ENCODE measurements around the gene CAMKK2.
"Not testable (repeated sequence)": the region's sequence is repeated elsewhere in the genome, so short reads cannot be mapped to it uniquely, and the experiment has no call there.

Gene CAMKK2

GRCh38 chr12:121209221-121209620, 87.3 kb downstream of the CAMKK2 start:
- H3K9me3 ChIP-seq (ENCODE audit: severe bottlenecking), result no peaks in the 10 kb centered on the region
- H3K27me3 ChIP-seq (ENCODE audit: insufficient read depth, poor library complexity, severe bottlenecking), result no peaks in the 10 kb centered on the region
- no peak overlapping the region for H3K4me3 ChIP-seq (ENCODE audit: severe bottlenecking)
- no peak for TF ChIP-seq CTCF (IDR thresholded peaks at IDR 0.05; ENCODE audit: poor library complexity, severe bottlenecking)
- no peak overlapping the region for H3K27ac ChIP-seq (ENCODE audit: poor library complexity, severe bottlenecking)
- H3K4me1 ChIP-seq (ENCODE audit: insufficient read depth, poor library complexity, severe bottlenecking), result peaks cover under 1% of the 10 kb centered on the region
- DNase-seq (ENCODE audit: low spot score), result no peak
- H3K36me3 ChIP-seq (ENCODE audit: low read depth), result no peaks in the 10 kb centered on the region
- ATAC-seq (ENCODE audit: low read depth), result no peak

GRCh38 chr12:121208571-121208970, 87.9 kb downstream of the CAMKK2 start:
- ATAC-seq (ENCODE audit: low read depth); H3K27ac ChIP-seq (ENCODE audit: poor library complexity, severe bottlenecking); H3K4me3 ChIP-seq (ENCODE audit: severe bottlenecking); H3K4me1 ChIP-seq (ENCODE audit: insufficient read depth, poor library complexity, severe bottlenecking); H3K36me3 ChIP-seq (ENCODE audit: low read depth); DNase-seq (ENCODE audit: low spot score); H3K9me3 ChIP-seq (ENCODE audit: severe bottlenecking); H3K27me3 ChIP-seq (ENCODE audit: insufficient read depth, poor library complexity, severe bottlenecking): not testable (repeated sequence)

- H3K27ac ChIP-seq (ENCODE audit: poor library complexity, severe bottlenecking), result no peak overlapping the region
- H3K4me3 ChIP-seq (ENCODE audit: severe bottlenecking), result no peak overlapping the region
- ATAC-seq (ENCODE audit: low read depth), result no peak
- H3K9me3 ChIP-seq (ENCODE audit: severe bottlenecking), result no peaks in the 10 kb centered on the region
- no peaks in the 10 kb centered on the region for H3K27me3 ChIP-seq (ENCODE audit: insufficient read depth, poor library complexity, severe bottlenecking)
- TF ChIP-seq CTCF (IDR thresholded peaks at IDR 0.05; ENCODE audit: poor library complexity, severe bottlenecking), result no peak
- H3K36me3 ChIP-seq (ENCODE audit: low read depth), result no peaks in the 10 kb centered on the region
- DNase-seq (ENCODE audit: low spot score), result no peak
- H3K4me1 ChIP-seq (ENCODE audit: insufficient read depth, poor library complexity, severe bottlenecking), result no peaks in the 10 kb centered on the region
Measured at GRCh38 chr12:121205491-121205890, 91.0 kb downstream of the CAMKK2 start.

GRCh38 chr12:121203482-121203881, 93.0 kb downstream of the CAMKK2 start:
- no peak for TF ChIP-seq CTCF (IDR thresholded peaks at IDR 0.05; ENCODE audit: poor library complexity, severe bottlenecking)
- H3K4me3 ChIP-seq (ENCODE audit: severe bottlenecking), result no peak overlapping the region
- ATAC-seq (ENCODE audit: low read depth), result no peak

GRCh38 chr12:121202407-121203355, 93.8 kb downstream of the CAMKK2 start:
- no peaks in the 10 kb centered on the region for H3K9me3 ChIP-seq (ENCODE audit: severe bottlenecking)
- no peaks in the 10 kb centered on the region for H3K27me3 ChIP-seq (ENCODE audit: insufficient read depth, poor library complexity, severe bottlenecking)
- no peak for TF ChIP-seq CTCF (IDR thresholded peaks at IDR 0.05; ENCODE audit: poor library complexity, severe bottlenecking)
- ATAC-seq (ENCODE audit: low read depth), result no peak
- H3K4me3 ChIP-seq (ENCODE audit: severe bottlenecking), result no peak overlapping the region
- no peaks in the 10 kb centered on the region for H3K36me3 ChIP-seq (ENCODE audit: low read depth)
- H3K4me1 ChIP-seq (ENCODE audit: insufficient read depth, poor library complexity, severe bottlenecking), result no peaks in the 10 kb centered on the region
- DNase-seq (ENCODE audit: low spot score), result no peak
- no peak overlapping the region for H3K27ac ChIP-seq (ENCODE audit: poor library complexity, severe bottlenecking)

More at GRCh38 chr12:121203482-121203881, 93.0 kb downstream of the CAMKK2 start:
- Histone ChIP-seq H3K36me3 (ENCODE audit: low read depth) (no peaks in the 10 kb centered on the region), H3K27me3 (ENCODE audit: insufficient read depth, poor library complexity, severe bottlenecking) (no peaks in the 10 kb centered on the region), H3K9me3 (ENCODE audit: severe bottlenecking) (no peaks in the 10 kb centered on the region), H3K27ac (ENCODE audit: poor library complexity, severe bottlenecking) (no peak overlapping the region), H3K4me1 (ENCODE audit: insufficient read depth, poor library complexity, severe bottlenecking) (no peaks in the 10 kb centered on the region)
- DNase-seq (ENCODE audit: low spot score), result no peak

GRCh38 chr12:121201140-121201539, 95.4 kb downstream of the CAMKK2 start:
- ATAC-seq (ENCODE audit: low read depth), result not testable (repeated sequence)

More at GRCh38 chr12:121201140-121201539, 95.4 kb downstream of the CAMKK2 start:
- H3K27ac ChIP-seq (ENCODE audit: poor library complexity, severe bottlenecking); H3K9me3 ChIP-seq (ENCODE audit: severe bottlenecking); H3K4me3 ChIP-seq (ENCODE audit: severe bottlenecking); H3K27me3 ChIP-seq (ENCODE audit: insufficient read depth, poor library complexity, severe bottlenecking); H3K4me1 ChIP-seq (ENCODE audit: insufficient read depth, poor library complexity, severe bottlenecking); DNase-seq (ENCODE audit: low spot score); H3K36me3 ChIP-seq (ENCODE audit: low read depth): not testable (repeated sequence)

Data from RWPE2 (cell line).